Calu3 (cell line): ENCODE measurements around the gene P2RY2. TPM values are rescaled to one million over a fixed set of nuclear protein-coding genes. Genes with fewer than 3 reads are reported as not detected.

Experiments
- BruUV-seq: library from RNA; stranded (reverse); fragments of 400-500 nt; replicated peaks from 2 replicates; lab custom pipeline; 2021; lab: Mats Ljungman, UMichigan
- CTCF ChIA-PET: fragments of 300-600 bp; sonication (Branson Sonifier 250); formaldehyde crosslinking; loops from one replicate; lab custom pipeline; 2022; ENCODE audit warnings: antibody characterized with exemption; lab: Charles Lee
- DNase-seq: peaks from one replicate; pipeline ENCODE4 v3.0.0; 2022
- H3K27ac Mint-ChIP-seq: one replicate; pipeline ENCODE4 v1.8.0; 2022; ENCODE audit warnings: mixed read lengths; ENCODE audit not compliant: unreplicated experiment
- H3K27me3 Mint-ChIP-seq: one replicate; pipeline ENCODE4 v1.8.0; 2022; ENCODE audit warnings: mixed read lengths; ENCODE audit not compliant: unreplicated experiment
- H3K36me3 Mint-ChIP-seq: one replicate; pipeline ENCODE4 v1.8.0; 2022; ENCODE audit warnings: mild to moderate bottlenecking, moderate library complexity, mixed read lengths; ENCODE audit not compliant: insufficient read depth, unreplicated experiment
- H3K4me1 Mint-ChIP-seq: one replicate; pipeline ENCODE4 v1.8.0; 2022; ENCODE audit warnings: mild to moderate bottlenecking, low read depth, mixed read lengths; ENCODE audit not compliant: unreplicated experiment
- H3K4me3 Mint-ChIP-seq: one replicate; pipeline ENCODE4 v1.8.0; 2022; ENCODE audit warnings: mild to moderate bottlenecking, low read depth, moderate library complexity, mixed read lengths; ENCODE audit not compliant: unreplicated experiment
- H3K9me3 Mint-ChIP-seq: one replicate; pipeline ENCODE4 v1.8.0; 2022; ENCODE audit warnings: low read depth, mixed read lengths; ENCODE audit not compliant: unreplicated experiment
- intact Hi-C: fragments of 100-400 bp; cut with micrococcal nuclease; formaldehyde crosslinking; loops from one replicate; pipeline ENCODE4 v1.10.0; 2022; ENCODE audit not compliant: unreplicated experiment
- total RNA-seq: library from RNA; stranded (reverse); gene quantifications from 2 replicates; pipeline ENCODE4 v1.2.3, GENCODE V29; 2022
- TF ChIP-seq, protein P1 (sequence below): fragments of 200-600 bp; IDR thresholded peaks from one replicate; pipeline ENCODE4 v1.8.0; 2022; ENCODE audit warnings: antibody characterized with exemption; ENCODE audit not compliant: unreplicated experiment

The P2RY2 gene
- total RNA-seq, 1 experiment from 2014 or later, result 1.6 TPM

DNA sequence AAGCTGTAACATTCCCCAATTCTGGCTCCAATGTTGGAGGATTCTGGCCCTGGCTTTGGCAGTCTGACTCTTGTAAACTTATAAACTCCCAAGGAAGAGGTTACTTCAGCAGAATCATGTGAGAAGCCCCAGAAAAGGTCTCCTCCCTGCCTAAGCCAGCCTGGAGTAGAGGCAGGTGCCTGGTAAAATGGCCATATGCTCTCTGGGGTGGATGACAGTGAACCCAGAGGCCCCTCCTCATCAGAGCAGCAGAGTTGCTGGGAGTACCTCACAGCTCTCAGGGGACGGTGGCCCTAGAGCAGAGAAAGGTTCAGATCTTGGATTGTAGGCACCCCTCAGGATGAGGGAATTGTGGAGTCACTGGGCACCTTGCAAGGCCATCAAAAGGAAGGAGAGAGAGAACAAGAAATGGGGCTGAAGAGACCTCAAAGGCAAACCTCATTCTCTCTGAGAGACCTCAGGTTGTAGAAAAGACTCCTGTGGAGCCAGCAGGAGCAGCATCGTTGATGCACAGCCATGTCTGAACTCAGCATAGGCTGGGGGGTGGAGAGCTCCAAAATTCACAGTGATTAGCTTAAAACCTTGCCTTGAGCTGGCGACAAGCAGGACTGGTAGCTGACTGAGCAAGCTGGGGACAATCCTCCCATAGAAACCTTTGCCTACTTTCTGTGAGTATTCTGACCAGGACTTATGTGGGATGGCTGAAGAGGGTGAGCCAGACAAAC is 49.2 kb downstream of the P2RY2 start:
- CTCF ChIA-PET, result no interaction called here
- Mint-ChIP-seq H3K4me1 (peaks cover 22% of the 10 kb centered on the region), H3K4me3 (no peak overlapping the region), H3K9me3 (no peaks in the 10 kb centered on the region), H3K27ac (no peak overlapping the region), H3K36me3 (no peaks in the 10 kb centered on the region), H3K27me3 (peaks cover 56% of the 10 kb centered on the region)
- no TSS peak for BruUV-seq
- DNase-seq, result no peak
- TF ChIP-seq, protein P1, sequence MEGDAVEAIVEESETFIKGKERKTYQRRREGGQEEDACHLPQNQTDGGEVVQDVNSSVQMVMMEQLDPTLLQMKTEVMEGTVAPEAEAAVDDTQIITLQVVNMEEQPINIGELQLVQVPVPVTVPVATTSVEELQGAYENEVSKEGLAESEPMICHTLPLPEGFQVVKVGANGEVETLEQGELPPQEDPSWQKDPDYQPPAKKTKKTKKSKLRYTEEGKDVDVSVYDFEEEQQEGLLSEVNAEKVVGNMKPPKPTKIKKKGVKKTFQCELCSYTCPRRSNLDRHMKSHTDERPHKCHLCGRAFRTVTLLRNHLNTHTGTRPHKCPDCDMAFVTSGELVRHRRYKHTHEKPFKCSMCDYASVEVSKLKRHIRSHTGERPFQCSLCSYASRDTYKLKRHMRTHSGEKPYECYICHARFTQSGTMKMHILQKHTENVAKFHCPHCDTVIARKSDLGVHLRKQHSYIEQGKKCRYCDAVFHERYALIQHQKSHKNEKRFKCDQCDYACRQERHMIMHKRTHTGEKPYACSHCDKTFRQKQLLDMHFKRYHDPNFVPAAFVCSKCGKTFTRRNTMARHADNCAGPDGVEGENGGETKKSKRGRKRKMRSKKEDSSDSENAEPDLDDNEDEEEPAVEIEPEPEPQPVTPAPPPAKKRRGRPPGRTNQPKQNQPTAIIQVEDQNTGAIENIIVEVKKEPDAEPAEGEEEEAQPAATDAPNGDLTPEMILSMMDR, result no peak
- intact Hi-C loops, result no loop called here

DNA sequence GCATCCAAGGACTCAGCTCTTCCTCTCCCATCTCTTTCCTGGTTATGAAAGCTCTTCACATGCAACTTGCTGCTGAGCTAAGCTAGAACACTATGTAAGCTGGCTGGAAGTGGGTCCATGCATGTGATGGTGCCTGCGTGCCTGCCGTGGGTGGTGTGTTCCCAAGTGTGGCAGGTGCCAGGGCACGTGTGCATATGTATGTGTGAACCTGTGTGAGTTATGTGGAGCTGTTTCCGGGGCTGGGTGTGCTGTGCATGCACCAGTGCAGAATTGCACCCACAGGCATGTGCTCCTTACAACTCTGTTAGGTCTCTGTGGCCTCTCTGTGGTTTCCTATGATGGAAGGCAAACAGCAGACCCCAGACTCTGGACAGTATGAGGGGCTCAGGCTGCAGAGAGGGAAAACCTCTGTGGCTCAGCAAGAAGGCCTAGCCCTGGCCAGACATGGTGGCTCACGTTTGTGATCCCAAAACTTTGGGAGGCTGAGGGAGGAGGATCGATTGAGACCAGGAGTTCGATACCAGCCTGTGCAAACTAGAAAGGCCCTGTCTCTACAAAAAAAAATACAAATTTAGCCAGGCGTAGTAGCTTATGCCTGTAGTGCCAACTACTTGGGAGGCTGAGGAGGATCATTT is 49.9 kb downstream of the P2RY2 start:
- BruUV-seq, result no TSS peak
- H3K4me3 Mint-ChIP-seq, result no peak overlapping the region
- H3K9me3 Mint-ChIP-seq, result no peaks in the 10 kb centered on the region
- H3K27me3 Mint-ChIP-seq, result peaks cover 49% of the 10 kb centered on the region
- intact Hi-C loops, result no loop called here
- H3K36me3 Mint-ChIP-seq, result no peaks in the 10 kb centered on the region
- no peak overlapping the region for H3K27ac Mint-ChIP-seq
- TF ChIP-seq, protein P1, result no peak
- DNase-seq, result no peak
- CTCF ChIA-PET, result interaction anchor here (0.6 kb wide), 1 partner anchor 13 kb away, joined by 4 read pairs; no protein-coding TSS in a partner anchor
- peaks cover 15% of the 10 kb centered on the region for H3K4me1 Mint-ChIP-seq

DNA sequence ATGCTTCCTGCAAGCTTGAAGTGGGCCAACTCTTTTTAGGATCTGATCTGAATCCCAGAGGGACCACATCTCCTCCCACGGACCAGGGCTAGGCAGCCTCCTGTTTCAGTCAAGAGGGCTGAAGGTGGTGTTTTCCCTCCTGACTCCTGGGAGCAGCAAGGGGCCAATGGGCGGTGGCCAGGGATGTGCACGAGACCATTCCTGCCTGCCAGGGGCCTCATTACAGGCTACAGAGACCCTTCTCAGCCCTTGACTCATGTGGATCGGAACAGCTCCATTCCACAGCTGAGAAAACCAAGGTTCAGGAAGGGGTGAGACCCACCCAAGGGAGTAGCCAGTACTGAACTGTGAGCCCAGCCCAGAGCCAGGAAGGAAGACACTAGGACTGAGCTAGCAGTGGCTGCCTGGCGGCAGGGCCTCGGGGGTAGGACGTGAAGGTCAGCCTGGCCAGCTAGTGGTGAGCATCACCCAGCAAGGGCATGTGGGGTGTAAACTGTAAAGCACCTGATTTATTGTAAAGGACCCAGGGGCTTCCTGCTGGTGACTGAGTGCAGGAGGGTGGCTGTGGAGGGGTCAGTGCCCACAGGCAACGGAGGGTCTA is 50.7 kb downstream of the P2RY2 start:
- DNase-seq, result no peak
- Mint-ChIP-seq H3K4me1 (peaks cover 9% of the 10 kb centered on the region), H3K27ac (no peak overlapping the region), H3K27me3 (peaks cover 46% of the 10 kb centered on the region), H3K9me3 (no peaks in the 10 kb centered on the region), H3K4me3 (no peak overlapping the region), H3K36me3 (no peaks in the 10 kb centered on the region)
- BruUV-seq, result no TSS peak
- intact Hi-C loops, result no loop called here
- CTCF ChIA-PET, result no interaction called here
- TF ChIP-seq, protein P1, result no peak

DNA sequence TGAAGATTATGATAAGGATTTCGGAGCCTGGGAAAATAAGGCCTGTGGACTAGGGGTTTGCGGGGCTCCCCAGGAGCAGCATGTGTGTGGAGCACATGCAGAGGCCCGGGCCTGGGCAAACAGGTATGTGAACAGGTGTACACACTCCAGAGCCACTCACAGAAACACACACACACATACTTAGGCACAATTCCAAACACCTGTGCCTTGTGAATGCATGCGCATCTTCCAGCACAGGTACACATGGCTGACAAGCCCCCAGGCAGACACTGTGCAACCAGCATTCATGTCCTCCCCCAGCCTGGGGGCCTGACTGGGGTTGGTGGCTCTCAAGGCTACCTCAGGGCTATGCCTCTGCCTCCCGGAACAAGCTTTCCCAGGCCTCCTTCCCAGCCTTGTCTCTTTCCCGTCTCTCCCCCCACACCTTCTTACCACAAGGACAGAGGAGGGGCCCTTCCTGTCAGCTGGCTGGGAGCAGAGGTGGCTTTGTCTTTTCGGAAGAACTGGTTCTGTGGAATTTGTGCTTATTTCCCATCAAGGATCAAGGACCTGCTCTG is 51.5 kb downstream of the P2RY2 start:
- BruUV-seq, result no TSS peak
- intact Hi-C loops, result no loop called here
- CTCF ChIA-PET, result no interaction called here
- Mint-ChIP-seq H3K4me1 (peaks cover 9% of the 10 kb centered on the region), H3K27ac (no peak overlapping the region), H3K4me3 (no peak overlapping the region), H3K36me3 (no peaks in the 10 kb centered on the region), H3K27me3 (peaks cover 46% of the 10 kb centered on the region), H3K9me3 (no peaks in the 10 kb centered on the region)
- DNase-seq, result peak; percentile 22
- TF ChIP-seq, protein P1, result no peak
